HG02973 (cell line): Measurements from ENCODE around the gene PNLDC1.
"Not testable (repeated sequence)": the region's sequence is repeated elsewhere in the genome, so short reads cannot be mapped to it uniquely, and the experiment has no call there.

Source experiments
- ATAC-seq: cut with Tn5 transposase; IDR thresholded peaks from one replicate; pipeline ENCODE4 v1.9.1; 2021; ENCODE audit warnings: moderate library complexity; ENCODE audit not compliant: unreplicated experiment

The PNLDC1 gene

GRCh38 chr6:159817951-159818739 lies 18.1 kb downstream of the PNLDC1 start:
- no peak for ATAC-seq

DNA sequence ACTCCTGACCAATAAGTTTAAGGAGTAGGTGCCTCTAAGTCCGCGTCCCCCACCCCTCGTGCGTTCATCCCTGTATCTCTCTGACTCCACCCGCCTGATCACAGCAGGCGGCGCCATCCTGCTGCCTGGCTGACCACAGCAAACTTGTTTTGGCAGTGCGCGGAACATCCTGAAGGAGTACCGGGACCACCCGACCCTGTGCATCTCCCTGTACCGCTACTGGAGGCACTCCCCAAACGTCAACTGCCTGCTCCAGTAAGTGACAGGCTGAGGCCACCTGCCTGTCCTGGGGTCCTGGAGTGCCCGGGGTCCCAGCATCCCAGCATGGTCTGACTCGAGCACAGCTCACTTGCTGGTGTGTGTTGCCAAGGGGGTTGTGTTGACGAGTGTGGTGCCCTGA lies 19.0 kb downstream of the PNLDC1 start:
- no peak for ATAC-seq

- peak; percentile 67 for ATAC-seq
These were observed 20.0 kb downstream of the PNLDC1 start for GRCh38 chr6:159819932-159820640.

GRCh38 chr6:159821122-159821521 lies 21.0 kb downstream of the PNLDC1 start:
- ATAC-seq: no peak

GRCh38 chr6:159821726-159822125 lies 21.6 kb downstream of the PNLDC1 start:
- ATAC-seq: no peak

DNA sequence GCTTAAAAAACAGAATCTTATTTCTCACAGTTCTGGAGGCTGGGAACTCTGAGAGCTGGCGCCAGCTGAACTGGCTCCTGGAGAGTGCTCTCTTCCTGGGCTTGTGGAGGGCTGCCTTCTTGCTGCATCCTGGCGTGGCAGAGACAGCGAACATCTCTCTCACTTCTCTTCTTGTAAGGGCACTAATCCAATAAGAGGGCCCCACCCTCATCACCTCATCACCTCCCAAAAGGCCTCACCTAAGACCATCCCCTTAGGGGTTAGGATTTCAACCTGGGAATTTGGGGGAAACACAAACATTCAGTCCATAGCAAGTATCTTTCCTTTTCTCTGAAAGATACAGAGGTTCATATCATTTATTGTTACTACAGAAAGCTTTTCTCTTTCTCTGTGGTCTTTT lies 23.9 kb downstream of the PNLDC1 start:
- ATAC-seq: no peak

- not testable (repeated sequence) for ATAC-seq
These were observed 24.6 kb downstream of the PNLDC1 start for GRCh38 chr6:159824690-159825089.

DNA sequence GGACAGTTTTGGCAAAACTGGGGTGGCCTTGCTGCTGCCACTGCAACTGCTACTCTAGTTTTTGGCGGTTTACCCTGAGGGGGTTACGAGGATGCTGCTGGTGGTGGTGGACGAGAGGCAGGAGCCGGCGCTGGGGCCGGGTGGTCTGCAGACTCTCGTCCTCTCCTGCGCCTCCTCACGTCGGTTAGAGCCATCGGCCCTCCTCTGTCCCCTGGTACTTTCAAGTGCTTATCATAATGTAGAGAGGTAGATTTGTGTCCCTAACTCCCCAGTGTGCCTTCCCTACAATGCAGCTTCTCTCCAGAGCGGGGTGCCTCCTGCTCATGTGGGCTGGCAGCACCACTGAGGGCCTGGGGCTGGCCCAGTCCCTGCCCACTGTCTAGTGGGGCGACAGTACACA lies 25.9 kb downstream of the PNLDC1 start:
- ATAC-seq: no peak

GRCh38 chr6:159826968-159827647 lies 27.0 kb downstream of the PNLDC1 start:
- no peak for ATAC-seq

- no peak for ATAC-seq
These were observed 28.0 kb downstream of the PNLDC1 start for GRCh38 chr6:159828074-159828473.

DNA sequence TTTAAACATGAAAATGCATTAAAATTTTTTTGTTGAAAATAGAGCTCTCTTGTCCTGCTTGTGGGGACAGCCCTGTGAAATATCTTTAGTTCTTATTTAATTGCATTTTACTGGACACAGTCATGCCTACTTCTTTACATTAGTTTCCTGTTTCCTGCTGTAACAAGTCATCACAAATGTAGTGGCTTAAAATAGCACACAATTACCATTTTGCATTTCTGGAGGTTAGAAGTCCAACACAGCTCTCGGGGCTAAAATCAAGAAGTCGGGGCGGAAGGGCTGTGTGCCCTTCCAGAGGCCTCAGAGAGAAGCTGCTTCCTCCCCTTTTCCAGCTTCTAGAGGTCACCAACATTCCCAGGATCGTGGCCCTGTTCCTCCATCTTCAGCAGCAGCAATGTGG lies 29.4 kb downstream of the PNLDC1 start:
- ATAC-seq: no peak

DNA sequence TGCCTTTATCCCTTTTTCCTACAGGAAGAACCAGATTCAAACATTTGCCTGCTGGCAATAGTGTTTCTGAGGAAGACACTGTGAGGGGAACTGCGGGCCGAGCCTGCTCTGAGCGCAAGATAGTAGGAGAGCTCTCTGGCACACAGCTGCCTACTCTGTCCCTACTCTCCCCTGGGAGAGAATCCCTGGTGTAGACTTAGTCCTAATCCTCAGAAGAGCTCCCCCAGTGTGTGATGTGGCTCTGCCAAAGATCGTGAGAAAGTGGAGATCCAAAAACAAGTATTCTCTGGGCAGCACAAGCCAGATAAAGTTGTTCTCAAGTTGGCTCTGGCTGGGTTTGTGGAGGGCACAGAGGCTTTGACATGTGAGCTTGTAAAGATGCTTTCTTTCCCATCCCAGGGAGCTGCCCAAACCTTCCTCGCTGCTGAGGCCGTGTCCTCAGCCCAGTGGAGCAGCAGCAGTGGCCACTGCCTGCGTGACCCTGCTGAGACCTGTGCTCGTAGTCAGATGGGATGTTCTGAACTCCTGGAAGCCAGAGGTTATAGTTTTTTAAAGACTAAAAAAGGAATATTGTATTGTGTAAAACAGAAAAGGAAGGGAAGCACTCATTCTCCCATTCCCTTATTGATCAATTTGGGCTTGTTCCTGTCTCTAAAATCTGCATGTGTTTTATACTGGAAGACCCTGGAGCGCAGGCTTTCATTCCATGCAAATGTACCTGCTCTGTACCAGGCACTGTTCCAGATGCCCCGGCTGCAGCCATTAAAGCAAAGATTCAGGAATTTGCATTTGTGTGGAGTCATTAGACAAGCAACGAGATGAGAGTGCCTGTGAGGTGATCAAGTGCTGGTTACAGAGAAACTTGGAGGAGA lies 30.7 kb downstream of the PNLDC1 start:
- ATAC-seq: no peak

DNA sequence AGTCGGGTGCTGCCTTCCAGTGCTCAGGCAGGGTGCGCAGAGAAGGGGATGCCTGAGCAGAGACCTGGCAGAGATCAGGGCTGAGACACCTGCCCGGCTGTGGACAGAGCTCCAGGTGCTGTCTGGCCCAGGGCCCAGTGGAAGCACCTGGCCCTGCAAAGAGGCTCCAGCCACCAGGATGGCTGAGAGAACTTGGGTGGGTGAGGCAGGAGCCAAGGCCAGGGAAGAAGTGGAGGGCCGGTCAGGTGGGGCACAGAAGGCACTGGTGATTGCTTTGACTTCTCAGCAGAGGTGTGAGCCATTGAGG lies 31.2 kb downstream of the PNLDC1 start:
- no peak for ATAC-seq

DNA sequence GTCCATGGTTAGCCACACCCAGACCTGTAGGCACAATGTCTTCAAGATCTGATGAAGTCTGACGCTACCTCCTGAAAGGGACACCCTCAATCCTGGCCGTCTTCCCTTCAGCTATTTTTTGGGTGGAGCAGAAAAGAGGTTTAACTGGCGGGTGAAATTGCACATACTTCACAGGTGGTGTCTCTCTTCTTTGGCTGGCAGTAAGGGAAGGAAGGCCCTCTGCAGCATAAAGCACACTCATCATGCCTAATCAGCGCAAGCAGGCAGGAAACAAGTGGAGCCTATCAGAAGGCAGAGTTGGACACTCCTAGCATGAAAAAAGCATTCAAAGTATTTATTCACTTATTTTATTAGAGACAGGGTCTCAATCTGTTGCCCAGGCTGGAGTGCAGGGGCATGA lies 32.9 kb downstream of the PNLDC1 start:
- no peak for ATAC-seq

GRCh38 chr6:159833556-159833955 lies 33.5 kb downstream of the PNLDC1 start:
- ATAC-seq: no peak

DNA sequence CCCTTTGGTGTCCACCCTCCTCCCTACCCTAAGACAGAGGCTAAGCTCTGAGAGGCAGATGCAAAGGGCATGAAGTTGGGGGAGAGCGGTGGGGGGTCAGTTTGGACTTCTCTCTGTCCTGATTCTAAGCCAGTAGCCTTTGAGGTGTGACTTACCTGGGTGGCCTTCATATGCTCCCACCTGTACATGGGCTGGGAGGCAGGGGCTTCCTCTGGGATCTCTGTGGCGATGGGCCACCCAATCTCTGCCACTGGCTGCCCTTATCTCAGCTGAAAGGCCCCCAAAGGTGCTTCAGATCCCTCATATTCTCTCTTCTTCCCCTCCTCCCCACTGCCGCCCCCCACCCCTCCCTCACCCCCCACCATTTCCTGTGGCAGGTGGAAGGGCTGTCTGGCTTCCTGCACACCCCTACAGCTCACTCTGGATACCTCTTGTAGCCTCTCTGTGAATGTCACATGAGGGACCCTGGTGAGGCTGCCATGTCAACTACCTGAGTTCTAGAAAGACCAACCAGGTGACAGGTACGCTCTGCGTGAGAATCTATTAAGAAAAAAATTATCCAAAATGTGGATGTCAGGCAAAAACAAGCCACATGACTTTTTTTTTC lies 34.0 kb downstream of the PNLDC1 start:
- no peak for ATAC-seq

DNA sequence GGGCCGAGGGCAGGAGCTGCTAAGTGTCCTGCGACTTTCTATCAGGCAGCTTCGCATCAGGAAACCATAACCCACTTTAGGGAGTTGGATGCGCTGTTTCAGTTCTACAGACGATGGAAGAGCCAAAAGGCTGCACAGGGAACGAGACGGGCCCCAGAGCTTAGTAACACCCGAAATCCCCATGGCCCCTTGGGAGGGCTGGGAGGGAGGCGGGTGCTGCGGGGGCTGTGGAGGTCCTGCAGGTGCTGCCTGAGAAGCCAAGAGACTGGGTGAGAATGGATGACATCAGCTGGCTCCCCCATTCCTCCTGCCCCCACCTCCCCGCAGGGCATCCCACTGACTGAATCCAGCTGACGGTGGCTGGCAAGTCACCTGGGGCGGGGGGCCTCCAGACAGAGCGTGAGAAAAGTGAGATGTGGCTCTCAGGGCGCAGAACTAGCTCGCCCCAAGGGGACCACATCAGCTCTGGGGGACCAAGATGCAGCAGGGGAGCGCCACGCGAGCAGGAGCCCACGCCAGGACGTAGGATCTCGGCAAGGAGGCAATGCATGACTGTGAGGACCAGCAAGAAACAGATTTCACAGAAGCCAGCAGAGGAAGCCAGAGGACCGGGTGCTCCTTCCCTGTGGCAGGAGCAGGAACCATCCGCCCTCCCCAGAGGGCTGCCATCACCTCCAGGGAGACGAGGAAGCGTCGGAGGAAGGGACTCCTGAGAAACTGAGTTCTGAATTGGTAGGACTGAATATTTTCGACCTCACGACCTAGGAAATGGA lies 36.8 kb downstream of the PNLDC1 start:
- ATAC-seq: no peak

- ATAC-seq: no peak
These were observed 37.4 kb downstream of the PNLDC1 start for GRCh38 chr6:159837511-159837910.

DNA sequence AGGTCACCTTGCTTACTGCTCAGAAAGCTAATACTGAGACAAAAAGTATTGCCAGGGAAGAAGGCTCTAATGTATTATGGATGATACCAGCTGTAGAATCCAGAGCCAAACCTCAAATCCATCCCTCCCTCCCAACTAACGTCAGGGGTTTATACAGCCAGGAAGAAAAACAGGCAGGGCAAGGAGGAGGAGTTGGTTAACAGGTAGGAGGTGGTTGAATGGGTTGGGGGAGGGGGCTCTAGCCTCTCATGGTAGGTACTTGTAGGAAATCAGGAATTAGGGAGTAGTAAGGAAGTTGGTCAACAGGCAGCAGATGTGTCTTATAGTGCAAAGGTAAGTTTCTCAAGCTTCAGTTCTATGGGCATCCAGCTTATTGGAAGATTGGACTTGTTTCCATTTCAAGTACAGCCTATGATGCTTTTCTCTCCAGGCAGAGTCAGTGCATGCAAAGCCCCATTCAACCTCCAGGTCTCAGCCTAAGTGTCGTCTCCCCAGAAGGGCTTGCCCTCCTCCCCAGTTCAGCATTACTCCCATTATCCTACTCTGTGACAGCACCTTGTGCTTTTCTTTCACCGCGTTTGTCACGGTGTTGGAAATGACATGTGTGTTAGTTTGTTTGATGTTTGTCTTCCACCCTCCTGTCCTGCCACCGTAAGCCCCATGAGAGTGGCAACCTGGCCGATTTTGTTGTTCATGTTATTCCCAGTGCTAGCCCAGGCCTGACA lies 38.1 kb downstream of the PNLDC1 start:
- no peak for ATAC-seq
